Trophoblast cell (in vitro differentiated cells and primary cell): ENCODE results near the gene C1orf198.

ENCODE experiments used
- DNase-seq, 2 donors: peaks; one replicate each; pipeline ENCODE4 v3.0.0-alpha.2; 2016
- H2AFZ ChIP-seq: 2 replicates; pipeline ENCODE4 v1.6.1; 2013; ENCODE audit warnings: low read length, moderate library complexity, mild to moderate bottlenecking; ENCODE audit not compliant: insufficient read depth, poor library complexity
- H2AK5ac ChIP-seq: 2 replicates; pipeline ENCODE4 v1.6.1; 2013; ENCODE audit warnings: mild to moderate bottlenecking, low read length
- H2BK120ac ChIP-seq: 2 replicates; pipeline ENCODE4 v1.6.1; 2013; ENCODE audit warnings: low read length, mild to moderate bottlenecking, moderate library complexity; ENCODE audit not compliant: insufficient read depth, poor library complexity
- H2BK12ac ChIP-seq: 2 replicates; pipeline ENCODE4 v1.6.1; 2013; ENCODE audit warnings: mild to moderate bottlenecking, low read length, moderate library complexity
- H2BK5ac ChIP-seq: 2 replicates; pipeline ENCODE4 v1.6.1; 2013; ENCODE audit warnings: low read length, low read depth, moderate library complexity, mild to moderate bottlenecking; ENCODE audit not compliant: poor library complexity
- H3K14ac ChIP-seq: 2 replicates; pipeline ENCODE4 v1.6.1; 2013; ENCODE audit warnings: mild to moderate bottlenecking, low read length
- H3K18ac ChIP-seq: 2 replicates; pipeline ENCODE4 v1.6.1; 2013; ENCODE audit warnings: mild to moderate bottlenecking, low read length
- H3K23ac ChIP-seq: 2 replicates; pipeline ENCODE4 v1.6.1; 2013; ENCODE audit warnings: low read length
- H3K27ac ChIP-seq: 2 replicates; pipeline ENCODE4 v1.5.1; 2013; ENCODE audit warnings: low read depth, mild to moderate bottlenecking, inconsistent platforms, low read length, moderate library complexity
- H3K27me3 ChIP-seq: 2 replicates; pipeline ENCODE4 v1.6.1; 2013; ENCODE audit warnings: inconsistent platforms, mild to moderate bottlenecking, low read length, moderate library complexity; ENCODE audit not compliant: insufficient read depth
- H3K36me3 ChIP-seq, 2 experiments: 1 replicate in 1 of 2; 2 replicates in 1 of 2; pipeline ENCODE4 v1.6.1; 2013; ENCODE audit warnings: low read length in 2 of 2, mild to moderate bottlenecking in 2 of 2, moderate library complexity in 1 of 2; ENCODE audit not compliant: insufficient read depth in 2 of 2, control insufficient read depth in 1 of 2
- H3K4ac ChIP-seq: 2 replicates; pipeline ENCODE4 v1.6.1; 2013; ENCODE audit warnings: low read depth, mild to moderate bottlenecking, low read length, moderate library complexity
- H3K4me1 ChIP-seq, 2 experiments: 1 replicate in 1 of 2; 2 replicates in 1 of 2; pipeline ENCODE4 v1.6.1; 2013; ENCODE audit warnings: low read length in 2 of 2, mild to moderate bottlenecking in 2 of 2, moderate library complexity in 1 of 2; ENCODE audit not compliant: insufficient read depth in 2 of 2, control insufficient read depth in 1 of 2
- H3K4me2 ChIP-seq: 2 replicates; pipeline ENCODE4 v1.6.1; 2013; ENCODE audit warnings: inconsistent platforms, mild to moderate bottlenecking, low read length, moderate library complexity
- H3K4me3 ChIP-seq: 2 replicates; pipeline ENCODE4 v1.5.1; 2013; ENCODE audit warnings: mild to moderate bottlenecking, low read depth, low read length, inconsistent platforms
- H3K79me1 ChIP-seq: one replicate; pipeline ENCODE4 v1.6.1; 2013; ENCODE audit warnings: low read length
- H3K79me2 ChIP-seq: 2 replicates; pipeline ENCODE4 v1.6.1; 2013; ENCODE audit warnings: low read length, mild to moderate bottlenecking; ENCODE audit not compliant: control insufficient read depth, insufficient read depth, poor library complexity
- H3K9ac ChIP-seq: 2 replicates; pipeline ENCODE4 v1.6.1; 2013; ENCODE audit warnings: mild to moderate bottlenecking, low read length
- H3K9me3 ChIP-seq: 2 replicates; pipeline ENCODE4 v1.6.1; 2013; ENCODE audit warnings: low read depth, mild to moderate bottlenecking, control low read depth, inconsistent platforms, low read length; ENCODE audit not compliant: insufficient read depth
- H4K12ac ChIP-seq: 2 replicates; pipeline ENCODE4 v1.6.1; 2013; ENCODE audit warnings: low read depth, mild to moderate bottlenecking, low read length, moderate library complexity
- H4K8ac ChIP-seq: 2 replicates; pipeline ENCODE4 v1.6.1; 2013; ENCODE audit warnings: low read depth, mild to moderate bottlenecking, low read length, moderate library complexity
- H4K91ac ChIP-seq: one replicate; pipeline ENCODE4 v1.6.1; 2013; ENCODE audit warnings: low read depth, mild to moderate bottlenecking, low read length, moderate library complexity
- WGBS: extraction: QIAGEN DNeasy Blood & Tissue Kit; methylation state at CpG from one replicate; pipeline ENCODE4 v1.1.7; 2013; ENCODE audit warnings: missing lambda C conversion rate; ENCODE audit not compliant: insufficient read length, insufficient coverage; ENCODE audit errors: extremely low coverage; 5-methylcytosine and 5-hydroxymethylcytosine counted together

The C1orf198 gene

DNA sequence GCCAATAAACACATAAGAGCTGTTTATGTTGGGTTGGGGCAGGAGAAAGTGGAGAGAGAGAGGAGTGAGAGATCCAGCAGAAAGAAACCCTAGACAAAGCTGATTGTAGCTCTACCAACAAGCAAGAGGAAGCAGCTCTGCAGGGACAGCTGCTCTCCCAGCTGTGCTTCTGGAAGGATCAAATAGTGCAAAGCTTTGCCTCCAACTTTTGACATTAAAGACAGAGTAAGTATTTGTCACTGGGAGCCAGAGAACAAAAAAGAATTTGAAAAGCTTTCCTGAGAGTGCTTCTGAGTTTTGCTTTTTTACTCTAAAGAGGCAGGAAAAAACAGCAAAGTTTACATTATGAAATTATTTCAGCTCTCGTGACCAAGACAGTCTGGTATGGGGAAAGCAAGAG is 28.5 kb upstream of the C1orf198 start:
- Histone ChIP-seq H3K18ac (no peak overlapping the region), H2BK120ac (no peak overlapping the region), H4K8ac (no peak overlapping the region), H3K4ac (no peak overlapping the region), H3K27ac (no peak overlapping the region), H3K4me2 (no peak overlapping the region), H4K91ac (no peak overlapping the region), H3K36me3 (no peaks in the 10 kb centered on the region), H4K12ac (no peak overlapping the region), H2AK5ac (no peak overlapping the region), H3K9me3 (no peaks in the 10 kb centered on the region), H3K23ac (no peak overlapping the region), H3K4me3 (no peak overlapping the region), H3K4me1 (peaks cover 0 to 8% of the 10 kb centered on the region in 2 experiments), H3K14ac (no peak overlapping the region), H3K79me1 (peaks cover 6% of the 10 kb centered on the region), H3K9ac (no peak overlapping the region), H2BK5ac (no peak overlapping the region), H2AFZ (no peak overlapping the region), H2BK12ac (no peak overlapping the region), H3K79me2 (no peaks in the 10 kb centered on the region), H3K27me3 (no peaks in the 10 kb centered on the region)
- no CpG with 5 or more reads among the region's 1 CpG for WGBS
- no peak for DNase-seq

DNA sequence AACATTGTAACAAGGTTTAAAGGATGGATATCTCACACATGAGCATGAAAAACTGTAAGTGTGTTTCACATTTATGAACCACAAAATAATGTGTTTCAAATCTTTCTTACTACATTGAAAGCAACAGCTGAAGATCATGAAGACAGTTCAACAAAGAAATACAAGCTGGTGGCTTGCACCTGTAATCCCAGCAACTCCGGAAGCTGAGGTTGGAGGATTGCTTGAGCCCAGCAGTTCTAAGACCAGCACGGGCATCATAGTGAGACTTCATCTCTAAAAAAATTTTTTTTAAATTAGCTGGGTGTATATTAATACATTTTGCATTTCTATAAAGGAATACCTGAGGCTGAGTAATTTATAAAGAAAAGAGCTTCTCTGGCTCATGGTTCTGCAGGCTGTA is 27.1 kb upstream of the C1orf198 start:
- H4K91ac ChIP-seq: no peak overlapping the region
- H3K9me3 ChIP-seq: no peaks in the 10 kb centered on the region
- H3K4me3 ChIP-seq: no peak overlapping the region
- no peak overlapping the region for H2AFZ ChIP-seq
- no peak overlapping the region for H3K23ac ChIP-seq
- no peak overlapping the region for H4K12ac ChIP-seq
- no peak overlapping the region for H2BK12ac ChIP-seq
- H3K79me2 ChIP-seq: no peaks in the 10 kb centered on the region
- H4K8ac ChIP-seq: no peak overlapping the region
- H2AK5ac ChIP-seq: no peak overlapping the region
- no peak overlapping the region for H3K18ac ChIP-seq
- H3K27me3 ChIP-seq: no peaks in the 10 kb centered on the region
- WGBS: no CpG with 5 or more reads among the region's 2 CpGs
- H3K4ac ChIP-seq: no peak overlapping the region
- no peak overlapping the region for H3K27ac ChIP-seq
- no peak overlapping the region for H2BK5ac ChIP-seq
- no peak overlapping the region for H3K9ac ChIP-seq
- no peak overlapping the region for H2BK120ac ChIP-seq
- no peak overlapping the region for H3K14ac ChIP-seq
- DNase-seq: no peak
- H3K79me1 ChIP-seq: peaks cover 6% of the 10 kb centered on the region
- H3K36me3 ChIP-seq: no peaks in the 10 kb centered on the region
- H3K4me2 ChIP-seq: no peak overlapping the region
- peaks cover 0 to 8% of the 10 kb centered on the region in 2 experiments for H3K4me1 ChIP-seq

DNA sequence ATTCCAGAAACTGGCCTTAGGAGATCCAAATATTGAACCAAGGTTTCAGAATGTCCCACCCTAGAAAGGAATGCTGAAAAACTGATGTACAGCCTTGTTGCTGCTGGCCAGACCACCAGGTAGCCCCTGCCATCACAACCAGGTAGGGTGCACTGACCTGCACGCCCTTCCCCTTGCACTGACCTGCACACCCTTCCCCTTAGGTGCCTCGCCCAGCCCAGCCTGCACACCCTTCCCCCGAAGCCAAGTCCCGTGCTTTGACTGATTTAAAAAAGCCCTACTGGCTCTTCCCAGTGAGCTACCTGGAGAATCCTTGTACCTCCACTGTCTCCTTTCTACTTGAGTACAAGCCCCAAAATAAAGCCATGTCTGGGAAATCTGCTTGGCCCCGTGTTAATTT is 26.3 kb upstream of the C1orf198 start:
- H3K36me3 ChIP-seq: no peaks in the 10 kb centered on the region
- H4K91ac ChIP-seq: no peak overlapping the region
- no peak overlapping the region for H3K27ac ChIP-seq
- H4K8ac ChIP-seq: no peak overlapping the region
- no peak overlapping the region for H2BK12ac ChIP-seq
- H3K4ac ChIP-seq: no peak overlapping the region
- no peaks in the 10 kb centered on the region for H3K27me3 ChIP-seq
- no peak overlapping the region for H3K4me3 ChIP-seq
- peaks cover 0 to 8% of the 10 kb centered on the region in 2 experiments for H3K4me1 ChIP-seq
- no peak overlapping the region for H3K23ac ChIP-seq
- H3K14ac ChIP-seq: no peak overlapping the region
- peaks cover 1% of the 10 kb centered on the region for H3K9me3 ChIP-seq
- no CpG with 5 or more reads among the region's 5 CpGs for WGBS
- H3K9ac ChIP-seq: no peak overlapping the region
- no peak overlapping the region for H2AFZ ChIP-seq
- H4K12ac ChIP-seq: no peak overlapping the region
- H2BK120ac ChIP-seq: no peak overlapping the region
- DNase-seq: no peak
- no peak overlapping the region for H2BK5ac ChIP-seq
- H3K4me2 ChIP-seq: no peak overlapping the region
- H3K18ac ChIP-seq: no peak overlapping the region
- H3K79me2 ChIP-seq: no peaks in the 10 kb centered on the region
- peaks cover 6% of the 10 kb centered on the region for H3K79me1 ChIP-seq
- peak overlapping the region; percentile 17 for H2AK5ac ChIP-seq

DNA sequence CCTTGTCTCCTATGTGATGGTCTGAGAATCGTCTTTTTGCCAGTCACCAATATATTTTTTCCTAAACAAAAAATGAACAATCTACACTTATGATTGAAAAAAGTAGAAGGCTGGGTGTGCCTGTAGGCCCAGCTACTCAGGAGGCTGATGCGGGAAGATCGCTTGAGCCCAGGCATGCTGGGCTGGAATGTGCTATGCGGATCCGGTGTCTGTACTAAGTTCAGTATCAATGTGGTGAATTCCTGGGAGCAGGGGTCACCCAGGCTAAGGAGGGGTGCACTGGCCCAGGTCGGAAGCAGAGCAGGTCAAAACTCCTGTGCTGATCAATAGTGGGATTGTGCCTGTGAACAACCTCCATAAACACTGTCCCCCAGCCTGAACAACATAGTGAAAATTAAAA is 25.7 kb upstream of the C1orf198 start:
- H3K79me2 ChIP-seq: no peaks in the 10 kb centered on the region
- no peaks in the 10 kb centered on the region for H3K36me3 ChIP-seq
- no CpG with 5 or more reads among the region's 6 CpGs for WGBS
- H3K4ac ChIP-seq: no peak overlapping the region
- no peak for DNase-seq
- no peak overlapping the region for H2BK12ac ChIP-seq
- no peak overlapping the region for H3K4me2 ChIP-seq
- H3K14ac ChIP-seq: no peak overlapping the region
- no peak overlapping the region for H4K91ac ChIP-seq
- H3K27ac ChIP-seq: no peak overlapping the region
- peaks cover 2% of the 10 kb centered on the region for H3K9me3 ChIP-seq
- H3K4me3 ChIP-seq: no peak overlapping the region
- H3K23ac ChIP-seq: no peak overlapping the region
- H3K9ac ChIP-seq: no peak overlapping the region
- no peak overlapping the region for H2BK120ac ChIP-seq
- H2AK5ac ChIP-seq: no peak overlapping the region
- no peak overlapping the region for H4K8ac ChIP-seq
- H2BK5ac ChIP-seq: no peak overlapping the region
- no peak overlapping the region for H3K18ac ChIP-seq
- no peaks in the 10 kb centered on the region for H3K27me3 ChIP-seq
- H3K79me1 ChIP-seq: peaks cover 6% of the 10 kb centered on the region
- H2AFZ ChIP-seq: no peak overlapping the region
- H4K12ac ChIP-seq: no peak overlapping the region
- H3K4me1 ChIP-seq: peaks cover 0 to 8% of the 10 kb centered on the region in 2 experiments
